Endodermal cell (in vitro differentiated cells): ENCODE measurements around the gene ZNF460. TPM values are rescaled to one million over a fixed set of nuclear protein-coding genes. Genes with fewer than 3 reads are reported as not detected.

Experiments
- DNase-seq: peaks from one replicate; pipeline ENCODE4 v3.0.0-alpha.2; 2017
- H3K27ac ChIP-seq: 2 replicates; pipeline ENCODE4 v1.5.1; 2013; ENCODE audit warnings: mild to moderate bottlenecking, low read depth, low read length, moderate library complexity
- H3K27me3 ChIP-seq: 2 replicates; pipeline ENCODE4 v1.6.1; 2013; ENCODE audit warnings: mild to moderate bottlenecking, low read length, moderate library complexity; ENCODE audit not compliant: insufficient read depth, control insufficient read depth, poor library complexity, severe bottlenecking
- H3K36me3 ChIP-seq: 2 replicates; pipeline ENCODE4 v1.7.0; 2013; ENCODE audit warnings: mild to moderate bottlenecking, low read length, moderate library complexity; ENCODE audit not compliant: control insufficient read depth, insufficient read depth
- H3K4me1 ChIP-seq: one replicate; pipeline ENCODE4 v1.7.0; 2013; ENCODE audit warnings: low read length; ENCODE audit not compliant: control insufficient read depth, insufficient read depth
- H3K4me3 ChIP-seq: 2 replicates; pipeline ENCODE4 v1.5.1; 2013; ENCODE audit warnings: mild to moderate bottlenecking, low read length, moderate library complexity
- H3K9ac ChIP-seq: 2 replicates; pipeline ENCODE4 v1.6.1; 2013; ENCODE audit warnings: mild to moderate bottlenecking, low read length, moderate library complexity; ENCODE audit not compliant: poor library complexity, severe bottlenecking; ENCODE audit errors: extremely low read depth
- H3K9me3 ChIP-seq: 2 replicates; pipeline ENCODE4 v1.6.1; 2013; ENCODE audit warnings: mild to moderate bottlenecking, low read length, moderate library complexity; ENCODE audit not compliant: control insufficient read depth
- H3K27ac Mint-ChIP-seq: 2 replicates; pipeline ENCODE4 v1.8.0; 2020; ENCODE audit warnings: mixed read lengths
- H3K27me3 Mint-ChIP-seq: 2 replicates; pipeline ENCODE4 v1.8.0; 2021; ENCODE audit warnings: mild to moderate bottlenecking, mixed read lengths; ENCODE audit not compliant: insufficient read depth
- H3K36me3 Mint-ChIP-seq: 2 replicates; pipeline ENCODE4 v1.8.0; 2020; ENCODE audit warnings: low read depth, mixed read lengths
- H3K4me1 Mint-ChIP-seq: 2 replicates; pipeline ENCODE4 v1.8.0; 2020; ENCODE audit warnings: mixed read lengths
- H3K4me3 Mint-ChIP-seq: 2 replicates; pipeline ENCODE4 v1.8.0; 2020; ENCODE audit warnings: mild to moderate bottlenecking, moderate library complexity, mixed read lengths
- H3K9me3 Mint-ChIP-seq: 2 replicates; pipeline ENCODE4 v1.8.0; 2020; ENCODE audit warnings: mild to moderate bottlenecking, mixed read lengths
- CTCF ChIP-seq: fragments of 200-600 bp; sonication (generic); conservative IDR thresholded peaks from 2 replicates; pipeline ENCODE4 v1.5.0; 2021; ENCODE audit warnings: antibody characterized with exemption, mild to moderate bottlenecking
- WGBS, 2 experiments: methylation state at CpG; one replicate each; pipeline versions ENCODE4 v1.1.5 to v1.1.7; 2013; ENCODE audit warnings: missing lambda C conversion rate in 2 of 2, mixed read lengths in 1 of 2; ENCODE audit not compliant: insufficient coverage in 1 of 2, insufficient read length in 1 of 2; 5-methylcytosine and 5-hydroxymethylcytosine counted together
- total RNA-seq, 2 donors: library from RNA; stranded (reverse); fragmentation: NEBNext Ultra II Directional in 1 of 2; extraction: Animal tissue kit (Norgen Biotek cat#: 25700) in 1 of 2; gene quantifications; 2 replicates in 1 of 2; 3 replicates in 1 of 2; pipeline ENCODE4 v1.2.1, GENCODE V29; 2021

The ZNF460 gene
- total RNA-seq, 2 donors from 2014 or later = 63.9 to 64.0 TPM

GRCh38 chr19:57280962-57281400 lies 696 bp downstream of the ZNF460 start:
- 6 to 21% methylated on average over 3 to 6 of the region's 6 CpGs for WGBS, 2 experiments
- Mint-ChIP-seq H3K9me3 (no peaks in the 10 kb centered on the region), H3K27ac (no peak overlapping the region), H3K4me3 (no peak overlapping the region), H3K36me3 (peaks cover 29% of the 10 kb centered on the region), H3K27me3 (no peaks in the 10 kb centered on the region), H3K4me1 (peaks cover 16% of the 10 kb centered on the region)
- TF ChIP-seq CTCF = no peak
- Histone ChIP-seq H3K4me3 (peak overlapping the region; percentile 93), H3K4me1 (no peaks in the 10 kb centered on the region), H3K9me3 (no peaks in the 10 kb centered on the region), H3K9ac (peak overlapping the region; percentile 97), H3K27me3 (no peaks in the 10 kb centered on the region), H3K27ac (no peak overlapping the region), H3K36me3 (peaks cover 35% of the 10 kb centered on the region)
- no peak for DNase-seq

- peaks cover 46% of the 10 kb centered on the region for H3K36me3 ChIP-seq
- H3K4me1 ChIP-seq = no peaks in the 10 kb centered on the region
- H3K9ac ChIP-seq = no peak overlapping the region
- H3K27me3 ChIP-seq = no peaks in the 10 kb centered on the region
- Mint-ChIP-seq H3K9me3 (no peaks in the 10 kb centered on the region), H3K27ac (no peak overlapping the region), H3K4me3 (no peak overlapping the region), H3K4me1 (peaks cover 16% of the 10 kb centered on the region), H3K36me3 (peaks cover 39% of the 10 kb centered on the region), H3K27me3 (no peaks in the 10 kb centered on the region)
- no peak overlapping the region for H3K27ac ChIP-seq
- peak overlapping the region; percentile 93 for H3K4me3 ChIP-seq
- H3K9me3 ChIP-seq = no peaks in the 10 kb centered on the region
- DNase-seq = no peak
- WGBS, 2 experiments = 92 to 100% methylated on average over 1 to 5 of the region's 5 CpGs
- no peak for TF ChIP-seq CTCF
These were observed 1.8 kb downstream of the ZNF460 start for GRCh38 chr19:57282011-57282643.

- Mint-ChIP-seq H3K36me3 (peaks cover 90% of the 10 kb centered on the region), H3K4me3 (no peak overlapping the region), H3K9me3 (peaks cover 46% of the 10 kb centered on the region), H3K4me1 (no peaks in the 10 kb centered on the region), H3K27me3 (no peaks in the 10 kb centered on the region), H3K27ac (no peak overlapping the region)
- DNase-seq = no peak
- peaks cover 93% of the 10 kb centered on the region for H3K36me3 ChIP-seq
- no peak for TF ChIP-seq CTCF
- H3K4me3 ChIP-seq = no peak overlapping the region
- H3K27ac ChIP-seq = no peak overlapping the region
- no peaks in the 10 kb centered on the region for H3K27me3 ChIP-seq
- H3K4me1 ChIP-seq = no peaks in the 10 kb centered on the region
- no peak overlapping the region for H3K9ac ChIP-seq
- WGBS, 2 experiments = 86 to 94% methylated on average over 2 to 4 of the region's 4 CpGs
- peaks cover 12% of the 10 kb centered on the region for H3K9me3 ChIP-seq
These were observed 8.1 kb downstream of the ZNF460 start for GRCh38 chr19:57288373-57288772.
